Right atrium auricular region (tissue), 2 donors: Measurements from ENCODE around the gene C19orf12. TPM values are rescaled to one million over a fixed set of nuclear protein-coding genes. Genes with fewer than 3 reads are reported as not detected.

Experiments
- DNase-seq: peaks from one replicate; pipeline ENCODE4 v3.0.0-alpha.2; 2019; ENCODE audit warnings: low spot score
- H3K27ac ChIP-seq, 2 donors: fragments of 200-600 bp; sonication (generic); 1 replicate in 1 of 2; 2 replicates in 1 of 2; pipeline ENCODE4 v1.5.1; 2016 to 2019
- H3K27me3 ChIP-seq, 2 donors: fragments of 200-600 bp; sonication (generic); one replicate each; pipeline versions ENCODE4 v1.5.1 to v1.6.0; 2017 to 2019
- H3K36me3 ChIP-seq: fragments of 200-600 bp; sonication (generic); one replicate; pipeline ENCODE4 v1.5.1; 2016
- H3K4me1 ChIP-seq, 2 donors: fragments of 200-600 bp; sonication (generic); one replicate each; pipeline versions ENCODE4 v1.5.1 to v1.6.0; 2017 to 2019
- H3K4me3 ChIP-seq, 2 donors: fragments of 200-600 bp; sonication (generic); 1 replicate in 1 of 2; 2 replicates in 1 of 2; pipeline ENCODE4 v1.5.1; 2017 to 2019; ENCODE audit warnings: mild to moderate bottlenecking in 1 of 2, moderate library complexity in 1 of 2
- H3K9me3 ChIP-seq, 2 donors: fragments of 200-600 bp; sonication (generic); one replicate each; pipeline ENCODE4 v1.5.1; 2019
- total RNA-seq, 2 donors: library from RNA; depleted of rRNA; stranded (reverse); fragments of >200 nt; gene quantifications; one replicate each; pipeline ENCODE4 v1.1.0, GENCODE V29; 2016
- TF ChIP-seq, protein P1 (sequence below), 2 donors: fragments of 200-600 bp; sonication (generic); IDR thresholded peaks; one replicate each; pipeline ENCODE4 v1.5.1; 2019; ENCODE audit warnings: antibody characterized with exemption in 2 of 2

Gene C19orf12
- total RNA-seq, 2 donors from 2014 or later = 47.9 to 61.4 TPM

DNA sequence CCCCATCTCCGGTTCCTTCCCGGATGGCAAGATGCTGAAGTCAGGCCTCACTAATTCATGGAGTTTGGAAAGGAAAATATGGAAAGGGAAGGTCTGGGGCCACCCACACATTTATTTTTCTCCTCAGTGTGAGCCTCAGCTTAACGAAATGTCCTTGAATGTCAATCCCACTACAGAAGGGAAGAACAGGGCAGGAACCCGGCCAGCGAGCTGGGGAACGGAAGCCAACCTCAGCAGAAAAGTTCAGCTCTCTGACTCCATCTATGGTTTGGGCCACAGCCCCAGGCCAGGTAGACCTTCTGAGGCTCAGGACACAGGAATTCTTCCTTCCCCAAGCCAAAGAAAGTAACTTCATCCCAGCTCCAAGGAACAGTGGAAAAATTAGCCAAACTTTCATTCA lies 8.4 kb downstream of the C19orf12 start:
- Histone ChIP-seq H3K36me3 (peaks cover 47% of the 10 kb centered on the region), H3K9me3 (no peaks in the 10 kb centered on the region), H3K27ac (no peak overlapping the region), H3K4me1 (peaks cover 0 to 20% of the 10 kb centered on the region in 2 donors), H3K27me3 (no peaks in the 10 kb centered on the region), H3K4me3 (no peak overlapping the region)
- TF ChIP-seq, protein P1, sequence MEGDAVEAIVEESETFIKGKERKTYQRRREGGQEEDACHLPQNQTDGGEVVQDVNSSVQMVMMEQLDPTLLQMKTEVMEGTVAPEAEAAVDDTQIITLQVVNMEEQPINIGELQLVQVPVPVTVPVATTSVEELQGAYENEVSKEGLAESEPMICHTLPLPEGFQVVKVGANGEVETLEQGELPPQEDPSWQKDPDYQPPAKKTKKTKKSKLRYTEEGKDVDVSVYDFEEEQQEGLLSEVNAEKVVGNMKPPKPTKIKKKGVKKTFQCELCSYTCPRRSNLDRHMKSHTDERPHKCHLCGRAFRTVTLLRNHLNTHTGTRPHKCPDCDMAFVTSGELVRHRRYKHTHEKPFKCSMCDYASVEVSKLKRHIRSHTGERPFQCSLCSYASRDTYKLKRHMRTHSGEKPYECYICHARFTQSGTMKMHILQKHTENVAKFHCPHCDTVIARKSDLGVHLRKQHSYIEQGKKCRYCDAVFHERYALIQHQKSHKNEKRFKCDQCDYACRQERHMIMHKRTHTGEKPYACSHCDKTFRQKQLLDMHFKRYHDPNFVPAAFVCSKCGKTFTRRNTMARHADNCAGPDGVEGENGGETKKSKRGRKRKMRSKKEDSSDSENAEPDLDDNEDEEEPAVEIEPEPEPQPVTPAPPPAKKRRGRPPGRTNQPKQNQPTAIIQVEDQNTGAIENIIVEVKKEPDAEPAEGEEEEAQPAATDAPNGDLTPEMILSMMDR (IDR thresholded peaks at IDR 0.05) = no peak
- no peak for DNase-seq

DNA sequence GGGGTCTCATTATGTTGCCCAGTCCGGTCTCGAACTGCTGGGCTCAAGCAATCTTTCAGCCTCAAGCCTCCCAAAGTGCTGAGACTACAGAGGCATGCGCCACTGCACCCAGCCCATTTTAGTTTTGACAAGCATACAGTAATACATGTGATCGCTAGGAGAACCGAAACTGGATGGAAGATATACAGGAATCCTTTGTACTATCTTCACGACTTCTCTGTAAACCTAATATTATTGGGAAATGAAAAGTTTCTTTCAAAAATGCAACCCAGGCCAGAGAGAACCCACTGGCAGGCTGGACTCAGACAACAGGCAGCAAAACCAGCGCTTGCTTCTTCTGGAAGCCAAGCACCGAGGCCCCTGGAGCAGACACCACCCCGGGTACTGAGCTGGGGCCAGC lies 9.4 kb downstream of the C19orf12 start:
- no peaks in the 10 kb centered on the region for H3K27me3 ChIP-seq
- no peak overlapping the region for H3K27ac ChIP-seq
- peaks cover 0 to 20% of the 10 kb centered on the region in 2 donors for H3K4me1 ChIP-seq
- TF ChIP-seq, protein P1 (IDR thresholded peaks at IDR 0.05) = no peak
- no peak for DNase-seq
- H3K36me3 ChIP-seq = peaks cover 53% of the 10 kb centered on the region
- no peaks in the 10 kb centered on the region for H3K9me3 ChIP-seq
- no peak overlapping the region for H3K4me3 ChIP-seq

DNA sequence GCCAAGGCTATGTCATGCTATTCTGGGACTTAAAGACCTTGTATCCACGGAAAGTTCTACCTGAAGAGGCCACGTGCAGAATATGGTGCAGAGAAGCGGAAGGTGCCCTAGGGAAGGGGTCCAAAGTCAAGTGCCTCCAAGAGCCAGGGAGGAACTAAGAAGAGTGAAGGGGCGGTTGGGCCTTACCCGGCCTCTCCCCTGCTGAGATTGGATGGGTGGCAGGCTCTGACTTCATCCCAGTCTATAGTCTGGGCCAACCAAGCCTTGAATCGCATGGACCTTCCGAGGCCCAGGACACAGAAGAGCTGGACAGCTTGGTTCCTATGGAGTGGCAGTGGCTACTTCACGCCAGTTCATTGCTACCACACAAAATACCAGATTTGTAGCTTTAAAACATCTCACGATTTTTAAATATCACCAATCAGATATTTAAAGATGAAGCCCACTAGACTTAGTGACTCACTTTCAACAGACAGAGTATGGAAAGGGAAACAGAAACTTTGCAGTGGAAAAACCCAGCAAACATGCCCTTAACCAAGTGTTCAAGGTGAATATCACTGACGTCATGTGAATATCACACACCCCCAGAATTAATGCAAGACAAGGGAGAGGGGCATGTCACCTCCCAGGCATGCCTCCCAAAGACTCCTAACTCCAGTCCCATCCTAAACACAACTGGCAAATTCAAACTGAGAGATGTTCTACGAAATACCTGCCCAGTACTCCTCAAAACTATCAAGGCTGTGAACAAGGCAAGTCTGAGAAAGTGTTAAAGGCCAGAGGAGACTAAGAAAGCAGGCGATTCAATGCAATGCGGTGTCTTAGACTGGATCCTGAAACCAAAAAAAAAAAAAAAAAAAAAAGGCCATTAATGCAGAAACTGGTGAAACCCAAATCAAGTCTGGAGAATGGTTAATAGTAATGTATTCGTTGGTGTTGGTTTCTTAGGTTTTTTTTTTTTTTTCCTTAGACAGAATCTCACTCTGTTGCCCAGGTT lies 10.2 kb downstream of the C19orf12 start:
- H3K27ac ChIP-seq = no peak overlapping the region
- peaks cover 53% of the 10 kb centered on the region for H3K36me3 ChIP-seq
- no peaks in the 10 kb centered on the region for H3K27me3 ChIP-seq
- DNase-seq = no peak
- peaks cover 0 to 20% of the 10 kb centered on the region in 2 donors for H3K4me1 ChIP-seq
- H3K4me3 ChIP-seq = no peak overlapping the region
- H3K9me3 ChIP-seq = no peaks in the 10 kb centered on the region
- TF ChIP-seq, protein P1 (IDR thresholded peaks at IDR 0.05) = no peak

DNA sequence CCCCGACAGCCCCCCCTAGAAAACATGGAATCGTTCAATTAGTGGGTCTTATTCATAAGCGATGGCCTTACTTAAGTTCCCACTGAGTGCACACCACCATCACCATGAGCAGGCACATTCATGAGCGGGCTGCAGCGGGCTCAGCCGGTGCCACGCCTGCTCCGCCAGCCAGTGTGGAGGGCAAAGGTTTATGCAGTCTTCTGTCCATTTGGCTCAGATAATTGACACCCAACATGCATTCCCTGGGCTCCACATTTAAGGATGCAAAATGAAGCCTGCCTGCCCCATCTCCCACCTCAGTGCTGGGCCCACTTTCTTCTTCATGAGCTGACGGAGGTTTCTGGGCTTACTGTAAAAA lies 12.1 kb downstream of the C19orf12 start:
- TF ChIP-seq, protein P1 (IDR thresholded peaks at IDR 0.05) = no peak
- H3K4me3 ChIP-seq = no peak overlapping the region
- no peaks in the 10 kb centered on the region for H3K9me3 ChIP-seq
- peaks cover 53% of the 10 kb centered on the region for H3K36me3 ChIP-seq
- H3K27me3 ChIP-seq = no peaks in the 10 kb centered on the region
- no peak overlapping the region for H3K27ac ChIP-seq
- DNase-seq = no peak
- H3K4me1 ChIP-seq = peaks cover 0 to under 1% of the 10 kb centered on the region in 2 donors

DNA sequence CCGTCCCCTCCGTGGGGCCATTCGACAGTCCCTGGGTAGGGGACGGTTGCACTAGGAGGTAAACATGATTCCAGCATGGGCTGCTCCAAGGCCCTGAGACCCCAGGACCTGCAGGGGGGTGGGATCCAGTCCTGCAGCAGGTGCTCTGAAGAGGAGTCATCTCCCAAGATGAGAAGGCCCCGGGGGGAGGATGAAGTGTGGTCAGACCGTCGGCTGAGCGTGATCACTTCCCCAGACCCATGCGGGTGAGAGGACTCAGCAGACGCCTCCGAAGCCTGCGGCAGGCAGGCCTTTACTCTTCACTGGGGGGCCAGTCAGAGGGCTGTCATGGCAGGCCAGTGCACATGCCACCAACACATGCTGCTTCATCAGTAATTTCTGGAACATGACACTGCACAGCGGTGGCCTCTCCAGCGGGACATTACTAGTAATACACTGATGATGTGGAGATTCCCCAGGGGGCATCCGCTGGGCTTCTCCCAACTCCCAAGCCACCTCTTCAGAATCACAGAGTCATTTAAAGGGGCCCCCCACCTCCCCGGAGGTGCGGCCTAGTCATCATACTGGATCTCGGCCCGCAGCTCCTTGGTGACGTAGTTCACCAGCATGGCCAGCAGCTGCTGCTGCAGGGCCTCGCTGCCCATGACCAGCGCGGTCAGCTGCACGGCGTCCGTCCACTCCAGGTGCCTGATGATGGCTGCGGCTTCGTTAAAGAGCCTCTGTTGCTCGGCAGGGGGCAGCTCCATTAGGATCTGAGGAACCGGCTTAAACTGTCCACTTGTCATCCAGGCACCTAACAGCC lies 12.7 kb downstream of the C19orf12 start:
- H3K36me3 ChIP-seq = peaks cover 49% of the 10 kb centered on the region
- H3K4me1 ChIP-seq = no peaks in the 10 kb centered on the region
- H3K4me3 ChIP-seq = no peak overlapping the region
- no peaks in the 10 kb centered on the region for H3K9me3 ChIP-seq
- TF ChIP-seq, protein P1 (IDR thresholded peaks at IDR 0.05) = no peak
- no peak for DNase-seq
- no peaks in the 10 kb centered on the region for H3K27me3 ChIP-seq
- H3K27ac ChIP-seq = no peak overlapping the region
